NCI-H345 treated with DMSO at 0.1 percent for 48 hours (cell line): Measurements from ENCODE around the gene OR8D4.
"Not testable (repeated sequence)": the region's sequence is repeated elsewhere in the genome, so short reads cannot be mapped to it uniquely, and the experiment has no call there.

Experiments used
- DNase-seq: peaks from one replicate; lab custom pipeline; 2025; ENCODE audit not compliant: unreplicated experiment; lab: John Stamatoyannopoulos, UW

Gene OR8D4

GRCh38 chr11:123901867-123902266, at the start of gene OR8D4:
Gene OR8D4 (plus strand): TSS chr11:123902167. CDS start chr11:123906432, 4,265 bp downstream.
- no peak for DNase-seq

- no peak for DNase-seq
Measured at GRCh38 chr11:123852321-123852720, 49.6 kb upstream of the OR8D4 start.

GRCh38 chr11:123853038-123853437, 48.9 kb upstream of the OR8D4 start:
- no peak for DNase-seq

GRCh38 chr11:123856444-123856843, 45.5 kb upstream of the OR8D4 start:
- no peak for DNase-seq

- no peak for DNase-seq
Measured at GRCh38 chr11:123859731-123860130, 42.2 kb upstream of the OR8D4 start.

GRCh38 chr11:123865293-123865692, 36.7 kb upstream of the OR8D4 start:
- not testable (repeated sequence) for DNase-seq

DNA sequence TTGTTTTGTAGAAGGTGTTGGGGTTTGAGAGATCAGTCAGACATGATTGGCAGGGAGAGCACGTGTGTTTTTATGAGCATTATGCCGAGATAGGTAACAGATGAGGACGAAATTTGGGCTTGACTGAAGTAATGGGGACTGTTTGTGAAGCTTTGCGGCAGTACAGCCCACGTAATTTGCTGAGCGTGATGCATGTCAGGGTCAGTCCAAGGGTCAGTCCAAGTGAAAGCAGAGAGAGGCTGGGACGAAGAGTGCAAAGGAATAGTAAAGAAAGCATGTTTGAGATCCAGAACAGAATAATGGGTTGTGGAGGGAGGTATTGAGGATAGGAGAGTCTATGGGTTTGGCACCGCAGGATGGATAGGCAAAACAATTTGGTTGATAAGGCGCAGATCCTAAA, 34.2 kb upstream of the OR8D4 start:
- DNase-seq = not testable (repeated sequence)

DNA sequence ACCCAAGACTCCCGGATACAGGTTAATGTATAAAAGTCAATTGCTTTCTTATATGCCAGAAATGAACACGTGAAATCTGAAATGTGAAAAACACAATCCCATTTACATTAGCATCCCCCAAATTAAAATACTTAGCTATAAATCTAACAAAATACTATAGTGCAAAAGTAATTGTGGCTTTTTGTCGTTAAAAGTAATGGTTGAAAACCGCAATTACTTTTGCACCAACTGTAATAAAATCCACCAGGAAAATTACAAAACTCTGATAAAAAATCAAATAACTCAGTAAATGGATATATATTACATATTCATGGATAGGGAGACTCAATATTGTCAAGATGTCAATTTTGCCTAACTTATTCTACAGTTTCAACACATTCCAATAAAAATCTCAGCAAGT, 21.1 kb upstream of the OR8D4 start:
- no peak for DNase-seq

GRCh38 chr11:123885570-123885969, 16.4 kb upstream of the OR8D4 start, which contains the start of gene TMEM225:
Gene TMEM225 (minus strand): TSS chr11:123885670. CDS start chr11:123885425, 245 bp downstream.
- no peak for DNase-seq

- no peak for DNase-seq
Measured at GRCh38 chr11:123892031-123892430, 9.9 kb upstream of the OR8D4 start.

DNA sequence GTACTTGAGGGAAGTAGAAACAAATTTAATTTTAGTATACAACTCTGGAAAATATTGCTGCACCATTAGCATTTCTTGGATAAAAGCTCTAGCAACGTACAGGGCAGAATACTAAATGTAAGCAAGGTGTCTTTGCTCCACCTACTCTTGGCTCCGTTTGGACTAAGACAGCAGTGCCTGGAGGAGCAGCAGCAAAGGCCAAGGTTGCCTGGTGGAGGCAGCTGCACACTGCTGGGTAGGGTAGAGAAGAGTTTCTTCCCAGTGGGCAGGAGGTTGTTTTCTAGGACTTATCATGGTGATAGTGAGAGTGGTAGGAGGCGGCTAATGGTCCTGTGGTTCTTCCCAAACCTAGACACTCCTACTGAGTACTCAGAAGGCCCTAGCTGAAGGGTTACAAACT, 2.2 kb upstream of the OR8D4 start:
- no peak for DNase-seq

GRCh38 chr11:123903932-123904331, 2.0 kb downstream of the OR8D4 start:
- DNase-seq = no peak

DNA sequence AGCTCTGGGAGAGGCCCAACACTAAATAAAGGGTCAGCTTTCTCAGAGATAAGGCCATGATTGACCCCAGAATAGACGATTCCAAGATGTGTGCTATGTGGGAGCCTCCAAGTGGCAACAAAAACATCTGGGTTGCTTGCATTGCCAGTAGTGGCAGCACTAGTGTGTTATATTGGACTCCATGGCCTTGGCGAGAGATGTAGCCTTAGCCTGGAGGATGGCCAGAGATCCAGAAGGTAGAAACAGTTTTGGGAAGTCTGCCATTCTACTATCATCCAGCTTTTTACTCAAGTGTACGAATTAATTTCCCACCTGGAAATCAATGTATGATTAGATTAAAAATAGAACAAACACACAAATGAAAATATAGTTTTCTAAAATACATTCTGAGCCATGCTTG, 3.0 kb downstream of the OR8D4 start:
- no peak for DNase-seq

DNA sequence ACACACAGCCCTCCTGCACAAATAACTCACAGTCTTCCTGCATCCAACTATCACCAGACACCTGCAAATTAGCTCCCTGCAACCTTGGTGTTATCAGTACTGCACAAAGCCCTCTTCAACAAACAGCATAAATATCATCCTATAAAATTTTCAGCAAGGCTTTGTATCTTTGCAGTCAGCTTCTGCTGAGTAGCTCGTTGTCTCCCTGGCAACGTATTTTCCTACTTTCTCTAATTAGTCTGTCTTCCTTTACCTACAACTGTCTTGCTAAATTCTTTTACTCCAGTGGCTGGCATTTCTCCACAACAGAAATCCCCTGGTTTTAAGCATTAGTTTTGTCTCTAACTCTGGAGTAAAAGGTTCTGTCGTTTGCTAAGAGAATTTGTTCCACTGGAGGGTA, 3.9 kb downstream of the OR8D4 start:
- DNase-seq = no peak

GRCh38 chr11:123920943-123921342, 19.0 kb downstream of the OR8D4 start:
- DNase-seq = no peak

- DNase-seq = no peak
Measured at GRCh38 chr11:123924027-123924426, 22.1 kb downstream of the OR8D4 start.

DNA sequence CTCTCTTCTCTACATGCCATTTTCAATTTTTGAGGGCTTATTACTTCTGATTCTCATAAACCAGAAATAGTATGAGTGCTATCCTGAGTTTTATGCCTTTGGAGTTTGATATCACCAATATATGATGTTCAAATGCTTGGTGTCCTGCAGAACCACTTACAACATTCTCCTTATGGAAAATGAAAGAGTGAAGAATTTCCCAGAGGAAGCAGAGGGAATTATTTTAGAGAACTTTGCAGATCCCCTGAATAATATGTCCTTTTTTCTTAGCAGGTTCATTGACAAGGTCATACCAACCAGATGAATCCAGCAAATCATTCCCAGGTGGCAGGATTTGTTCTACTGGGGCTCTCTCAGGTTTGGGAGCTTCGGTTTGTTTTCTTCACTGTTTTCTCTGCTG, 37.4 kb downstream of the OR8D4 start, which contains the start of gene OR4D5:
Gene OR4D5 (plus strand): TSS at position 301 of the 400 bp plus-strand sequence. CDS start 0 bp downstream, at position 301.
- no peak for DNase-seq

DNA sequence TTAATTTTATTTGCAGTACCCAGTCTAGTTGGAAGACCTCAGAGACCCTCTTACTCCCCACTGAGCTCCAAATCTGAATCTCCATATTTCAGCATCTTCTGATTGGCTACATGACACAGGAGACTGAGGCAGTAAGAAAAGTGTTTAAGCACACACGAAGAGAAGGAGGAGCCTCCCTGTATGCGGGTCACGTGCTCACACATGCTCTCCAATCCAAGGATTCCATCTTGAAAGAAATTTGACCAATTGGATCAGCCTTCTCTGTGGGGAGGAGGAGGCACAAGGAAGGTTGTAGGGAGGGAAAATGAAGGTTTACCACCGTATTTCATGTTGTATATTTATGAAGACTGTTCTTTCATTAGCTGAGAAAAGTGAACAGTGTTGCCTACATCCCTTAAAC, 40.4 kb downstream of the OR8D4 start:
- no peak for DNase-seq

- no peak for DNase-seq
Measured at GRCh38 chr11:123943738-123944137, 41.8 kb downstream of the OR8D4 start, which contains the start of gene OR6T1. Gene OR6T1 (minus strand): TSS chr11:123943838. CDS start chr11:123943838, 0 bp downstream.

DNA sequence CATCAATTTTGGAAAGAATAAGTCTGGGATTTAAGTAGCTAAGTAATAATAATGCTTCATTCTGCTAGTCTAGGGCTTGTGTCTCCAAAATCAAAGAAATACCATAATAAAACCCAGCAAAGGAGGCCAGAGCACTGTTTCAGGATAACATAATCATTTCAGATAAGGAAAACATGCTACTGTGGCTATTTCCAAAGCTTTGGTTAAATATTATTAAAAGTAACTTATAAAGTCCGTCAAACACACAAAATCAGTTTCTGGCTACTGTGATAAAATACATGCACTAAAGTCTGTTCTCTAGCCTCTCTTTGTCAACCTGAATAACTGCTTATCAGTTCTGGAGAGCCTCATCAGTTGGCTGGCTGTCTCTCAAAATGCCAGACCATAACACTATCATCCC, 43.2 kb downstream of the OR8D4 start:
- DNase-seq = no peak

- DNase-seq = no peak
Measured at GRCh38 chr11:123956752-123957151, 54.8 kb downstream of the OR8D4 start.
